Suprapubic skin (tissue), 4 donors: Measurements from ENCODE around the gene SYK.
"Not testable (repeated sequence)": the region's sequence is repeated elsewhere in the genome, so short reads cannot be mapped to it uniquely, and the experiment has no call there.

Source experiments
- CTCF ChIP-seq, 2 donors: fragments of 200-600 bp in 1 of 2; fragments of 450-650 bp in 1 of 2; sonication (generic) in 1 of 2; IDR thresholded peaks; one replicate each; pipeline ENCODE4 v1.5.1; 2016 to 2019; ENCODE audit warnings: antibody characterized with exemption in 2 of 2, mild to moderate bottlenecking in 1 of 2, moderate library complexity in 1 of 2
- EP300 ChIP-seq: sonication (generic); formaldehyde crosslinking; IDR thresholded peaks from one replicate; pipeline ENCODE4 v1.6.1; 2017; ENCODE audit warnings: antibody characterized with exemption
- POLR2A ChIP-seq, 2 donors: fragments of 450-650 bp; IDR thresholded peaks; one replicate each; pipeline ENCODE4 v1.6.1; 2017; ENCODE audit warnings: antibody characterized with exemption in 2 of 2, mild to moderate bottlenecking in 2 of 2, moderate library complexity in 2 of 2
- POLR2AphosphoS5 ChIP-seq, 3 donors: sonication (generic); formaldehyde crosslinking; IDR thresholded peaks; one replicate each; pipeline ENCODE4 v1.6.1; 2017; ENCODE audit warnings: antibody characterized with exemption in 3 of 3

DNA sequence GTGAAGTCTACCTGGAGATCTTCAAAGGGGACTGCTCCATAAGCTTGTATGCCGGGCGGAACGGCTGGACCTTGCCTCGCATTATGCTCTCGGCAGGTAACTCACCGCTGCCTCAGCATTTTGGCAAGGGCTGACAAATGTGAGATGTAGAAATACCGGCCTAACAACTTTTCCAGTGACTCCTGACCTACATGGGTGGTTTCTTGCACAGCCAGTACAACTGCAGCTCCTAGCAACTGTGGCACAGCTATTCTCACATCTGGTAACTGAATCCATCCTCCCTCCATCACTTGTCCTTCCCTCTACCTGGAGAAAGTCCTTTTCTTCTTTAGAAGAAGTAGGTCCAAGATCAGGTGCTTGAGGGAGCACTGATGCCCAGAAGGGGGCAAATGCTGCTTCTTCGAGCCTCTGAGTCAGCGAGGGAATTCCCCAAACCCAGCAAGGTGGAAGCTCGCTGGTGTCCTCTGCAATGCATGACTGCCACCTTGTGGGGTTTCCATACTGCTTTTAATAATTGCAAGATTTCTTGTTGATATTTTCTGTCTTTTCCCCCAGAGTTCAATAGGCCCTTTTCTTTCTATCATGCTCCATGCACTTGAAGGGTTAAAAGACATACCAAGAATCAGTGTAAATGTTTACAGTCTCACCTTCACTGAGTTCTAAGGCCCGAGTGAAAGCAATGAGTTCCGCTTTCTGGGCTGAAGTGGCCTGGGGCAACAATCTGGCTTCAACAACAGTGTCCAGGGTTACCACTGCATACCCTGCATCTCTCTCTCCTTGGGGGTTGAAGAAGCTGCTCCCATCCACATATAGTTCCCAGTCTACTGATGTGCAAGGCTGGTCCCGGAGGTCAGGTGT is 45.9 kb upstream of the SYK start:
- TF ChIP-seq CTCF (IDR thresholded peaks at IDR 0.05), result peak; percentile 23 to 44
- TF ChIP-seq POLR2AphosphoS5 (IDR thresholded peaks at IDR 0.05); POLR2A (IDR thresholded peaks at IDR 0.05); EP300: not testable (repeated sequence)
